Putamen (tissue), 1 donor: Measurements from ENCODE around the gene MACROD2.

ENCODE experiments used
- DNase-seq: peaks from one replicate; pipeline ENCODE4 v3.0.0-alpha.2; 2016; ENCODE audit warnings: low spot score

Gene MACROD2

DNA sequence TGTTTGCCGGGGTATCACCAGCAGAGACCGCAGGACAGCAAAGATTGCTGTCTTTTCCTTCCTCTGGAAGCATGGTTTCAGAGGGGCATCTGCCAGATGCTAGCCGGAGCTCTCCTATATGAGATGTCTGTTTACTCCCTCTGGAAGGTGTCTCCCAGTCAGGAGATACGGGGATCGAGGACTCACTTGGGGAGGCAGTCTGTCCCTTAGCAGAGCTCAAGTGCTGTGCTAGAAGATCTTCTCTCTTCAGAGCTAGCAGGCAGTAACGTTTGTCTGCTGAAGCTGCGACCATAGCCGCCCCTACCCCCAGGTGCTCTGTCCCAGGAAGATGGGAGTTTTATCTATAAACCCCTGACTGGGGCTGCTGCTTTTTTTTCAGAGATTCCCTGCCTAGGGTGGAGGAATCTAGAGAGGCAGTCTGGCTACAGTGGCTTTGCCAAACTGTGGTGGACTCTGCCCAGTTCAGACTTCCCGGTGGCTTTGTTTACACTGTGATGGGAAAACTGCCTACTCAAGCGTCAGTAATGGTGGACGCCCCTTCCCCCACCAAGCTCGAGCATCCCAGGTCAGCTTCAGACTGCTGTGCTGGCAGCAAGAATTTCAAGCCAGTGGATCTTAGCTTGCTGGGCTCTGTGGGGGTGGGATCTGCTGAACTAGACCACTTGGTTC, 475.0 kb downstream of the MACROD2 start:
- no peak for DNase-seq

GRCh38 chr20:14470977-14471661, 475.8 kb downstream of the MACROD2 start:
- DNase-seq = no peak

- DNase-seq = no peak
These were observed 481.8 kb downstream of the MACROD2 start for GRCh38 chr20:14477125-14477524.

DNA sequence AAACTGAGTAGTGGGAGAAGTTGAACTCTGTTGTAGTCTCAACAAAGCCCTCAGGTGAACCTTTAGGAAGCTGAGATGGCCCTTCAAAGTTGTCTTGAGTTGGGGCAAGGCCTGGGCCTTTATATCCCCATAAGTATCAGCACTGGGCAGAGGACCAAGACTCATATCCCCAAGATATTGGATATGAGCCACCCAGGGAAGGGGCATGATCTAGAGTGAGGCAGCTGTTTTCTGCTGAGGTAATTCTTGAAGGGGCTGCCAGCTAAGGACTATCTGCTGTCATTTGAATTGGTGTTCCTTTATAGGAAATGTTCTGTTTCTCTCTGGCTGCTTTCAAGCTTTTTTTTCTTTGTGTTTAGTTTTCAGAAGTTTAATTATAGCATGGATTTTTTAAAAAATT, 482.8 kb downstream of the MACROD2 start:
- no peak for DNase-seq

GRCh38 chr20:14481863-14482262, 486.5 kb downstream of the MACROD2 start:
- no peak for DNase-seq

GRCh38 chr20:14488212-14488611, 492.9 kb downstream of the MACROD2 start:
- DNase-seq = no peak

- DNase-seq = no peak
These were observed 493.6 kb downstream of the MACROD2 start for GRCh38 chr20:14488756-14489479.

GRCh38 chr20:14489544-14489943, 494.2 kb downstream of the MACROD2 start:
- DNase-seq = no peak

DNA sequence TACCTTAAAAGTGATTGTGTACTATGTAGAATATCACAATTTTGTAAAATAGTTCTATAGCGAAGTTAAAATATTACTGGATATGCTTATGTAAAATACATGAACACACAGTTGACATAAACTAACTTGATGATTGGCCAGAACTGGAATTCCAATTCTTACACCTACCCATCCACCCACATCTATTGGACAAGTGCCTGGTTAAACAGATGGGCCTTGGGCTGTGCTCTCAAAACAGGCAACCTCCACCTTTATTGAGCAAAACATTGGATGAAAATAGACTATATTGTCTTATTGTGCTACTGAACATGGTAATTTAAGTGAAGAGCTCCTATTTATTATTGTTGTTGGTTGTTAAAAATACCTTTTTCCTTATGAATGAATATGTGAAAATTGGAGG, 496.1 kb downstream of the MACROD2 start:
- DNase-seq = no peak

DNA sequence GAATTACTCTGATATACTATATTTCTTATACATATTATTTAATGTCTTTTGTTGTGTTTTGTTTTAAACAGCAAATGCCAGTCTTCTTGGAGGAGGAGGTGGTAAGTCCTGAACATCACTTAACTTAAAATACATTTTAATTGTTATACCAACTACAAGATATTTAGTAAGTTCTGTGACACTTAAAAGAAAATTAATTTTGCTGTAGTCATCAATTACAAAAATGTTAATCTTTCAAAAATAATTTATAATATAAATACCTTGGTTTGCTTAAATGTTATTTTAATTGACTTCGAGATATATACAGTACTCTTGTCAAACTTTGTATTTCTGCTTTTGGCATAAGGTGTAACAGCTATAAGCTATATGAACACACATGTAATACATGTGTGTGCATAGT, 498.1 kb downstream of the MACROD2 start:
- DNase-seq = no peak

DNA sequence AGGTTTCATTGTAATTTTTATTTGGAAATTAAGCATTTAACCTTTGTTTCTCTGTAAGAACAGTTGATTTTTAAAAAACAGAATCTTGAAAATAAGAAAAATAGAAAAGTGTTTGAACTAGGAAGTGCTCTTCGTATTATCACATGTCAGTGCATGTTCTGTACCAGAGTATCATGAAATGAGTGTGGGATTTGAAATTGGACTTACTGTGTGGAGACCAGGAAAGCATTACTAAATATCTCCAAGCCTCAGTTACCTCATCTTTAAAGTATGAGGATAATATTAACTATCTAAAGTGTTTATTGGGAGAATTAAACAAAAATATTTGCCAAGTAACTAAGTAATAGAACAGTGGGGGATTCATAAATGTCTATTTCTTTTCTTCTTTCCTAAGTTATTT, 499.0 kb downstream of the MACROD2 start:
- DNase-seq = no peak

DNA sequence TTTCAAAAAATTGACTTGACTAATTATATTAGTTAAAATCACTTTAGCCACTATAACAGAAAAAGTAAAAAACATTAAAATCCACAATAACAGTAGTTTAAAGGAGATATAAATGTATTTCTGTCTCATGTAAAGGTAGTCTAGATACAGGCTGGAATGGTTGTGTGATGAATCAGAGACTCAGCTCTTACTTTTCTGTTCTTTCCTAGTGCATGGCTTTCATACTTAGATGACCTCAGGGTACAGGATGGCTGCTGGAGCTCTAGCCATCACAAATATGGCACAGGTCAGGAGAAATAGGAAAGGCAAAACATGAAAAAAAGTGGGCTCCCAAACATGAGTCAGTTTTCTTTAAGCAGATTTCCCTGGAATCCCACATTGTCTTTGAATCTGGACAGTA, 499.8 kb downstream of the MACROD2 start:
- DNase-seq = no peak

GRCh38 chr20:14497004-14497403, 501.7 kb downstream of the MACROD2 start:
- DNase-seq = no peak

DNA sequence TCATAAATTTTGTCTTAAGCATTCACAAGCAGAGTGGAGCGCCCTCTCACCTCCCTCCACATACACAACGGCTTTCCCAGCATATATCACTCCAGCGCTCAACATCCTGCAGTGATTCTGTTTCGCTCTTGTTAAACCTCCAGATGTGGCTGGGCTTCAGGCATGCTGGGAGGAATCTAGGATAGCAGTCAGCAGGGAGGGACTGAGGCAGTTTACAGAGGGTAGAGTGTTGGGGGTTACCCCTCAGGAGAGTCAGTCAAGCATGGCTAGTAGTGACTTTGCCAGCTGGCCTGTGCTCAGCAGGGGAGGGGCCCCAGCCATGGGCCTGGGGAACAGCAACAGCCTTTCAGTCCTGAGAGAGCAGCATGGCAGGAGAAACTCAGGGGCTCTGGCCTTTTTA, 503.5 kb downstream of the MACROD2 start:
- no peak for DNase-seq

DNA sequence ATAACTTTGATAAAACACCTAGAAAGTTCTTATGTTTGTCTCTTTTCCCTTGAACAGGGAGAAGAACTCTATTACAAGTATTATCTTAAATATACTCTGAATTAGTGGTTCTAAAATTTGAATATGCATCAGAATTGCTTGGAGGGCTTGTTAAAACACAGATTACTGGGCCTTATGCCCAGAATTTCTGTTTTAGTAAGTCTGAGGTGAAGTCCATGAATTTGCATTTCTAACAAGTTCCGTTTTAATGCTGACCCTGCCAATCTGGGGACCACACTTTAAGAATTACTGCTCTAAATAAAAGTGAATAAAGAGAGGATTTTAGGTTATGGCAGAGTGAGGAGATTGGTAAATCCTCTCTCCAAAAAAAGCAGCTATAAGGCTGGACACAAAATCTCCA, 510.2 kb downstream of the MACROD2 start:
- no peak for DNase-seq

DNA sequence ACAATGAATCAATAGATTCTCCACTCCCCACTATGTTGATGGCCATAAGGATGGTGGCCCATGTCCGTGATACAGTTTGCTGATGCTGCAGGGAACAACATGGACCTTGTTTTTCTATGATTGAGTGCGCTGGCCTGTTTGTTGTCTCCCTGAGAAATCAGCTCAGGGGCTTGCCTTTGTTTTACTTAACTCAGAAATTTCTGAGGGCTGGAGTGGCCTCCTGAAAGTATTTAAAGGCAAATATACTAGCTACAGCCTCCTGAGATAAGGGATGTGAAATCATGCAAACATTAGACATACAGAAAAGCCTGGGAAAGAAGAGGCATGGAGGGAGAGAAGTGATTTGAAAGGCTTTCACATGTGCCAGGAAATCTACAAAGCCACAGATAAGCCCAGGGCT, 512.4 kb downstream of the MACROD2 start:
- no peak for DNase-seq

DNA sequence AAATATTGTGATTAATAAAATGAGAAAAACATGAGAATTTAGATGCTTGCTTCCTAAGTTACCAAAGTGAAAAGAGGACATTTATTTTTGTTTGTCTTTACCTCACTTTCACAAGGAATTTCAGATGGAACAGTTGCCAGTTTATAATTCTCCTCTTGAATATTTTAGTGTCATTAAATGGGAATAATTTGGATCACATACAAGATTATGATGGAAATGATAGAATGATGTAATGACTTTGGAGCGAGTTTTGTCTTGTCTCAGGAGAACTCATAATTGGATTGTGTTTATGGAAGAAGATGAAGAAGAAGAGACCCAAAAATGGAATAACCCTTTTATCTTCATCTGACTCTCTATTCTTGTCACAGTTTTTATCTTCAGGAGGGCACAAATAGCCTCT, 515.0 kb downstream of the MACROD2 start:
- DNase-seq = no peak

GRCh38 chr20:14512839-14513238, 517.5 kb downstream of the MACROD2 start:
- no peak for DNase-seq

DNA sequence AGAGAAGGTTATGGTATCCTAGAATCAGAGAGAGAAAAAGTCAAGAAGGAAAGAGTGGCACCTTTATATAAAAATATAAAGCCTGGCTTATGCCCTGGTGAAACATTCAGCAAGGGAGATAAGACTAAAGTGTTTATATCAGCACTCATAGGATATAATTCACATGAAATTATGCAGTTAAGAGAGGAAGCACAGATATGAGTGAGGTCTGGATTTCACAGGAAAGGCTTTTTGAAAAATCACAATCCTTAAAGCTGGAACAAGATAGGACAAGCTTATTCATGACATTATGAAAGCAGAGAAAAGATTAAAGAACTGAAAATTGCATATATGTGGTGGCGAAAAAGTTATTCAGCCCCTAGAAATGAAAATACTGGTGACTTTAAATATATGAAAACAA, 523.3 kb downstream of the MACROD2 start:
- no peak for DNase-seq

- no peak for DNase-seq
These were observed 525.7 kb downstream of the MACROD2 start for GRCh38 chr20:14521016-14521415.

- no peak for DNase-seq
These were observed 526.1 kb downstream of the MACROD2 start for GRCh38 chr20:14521436-14521835.

DNA sequence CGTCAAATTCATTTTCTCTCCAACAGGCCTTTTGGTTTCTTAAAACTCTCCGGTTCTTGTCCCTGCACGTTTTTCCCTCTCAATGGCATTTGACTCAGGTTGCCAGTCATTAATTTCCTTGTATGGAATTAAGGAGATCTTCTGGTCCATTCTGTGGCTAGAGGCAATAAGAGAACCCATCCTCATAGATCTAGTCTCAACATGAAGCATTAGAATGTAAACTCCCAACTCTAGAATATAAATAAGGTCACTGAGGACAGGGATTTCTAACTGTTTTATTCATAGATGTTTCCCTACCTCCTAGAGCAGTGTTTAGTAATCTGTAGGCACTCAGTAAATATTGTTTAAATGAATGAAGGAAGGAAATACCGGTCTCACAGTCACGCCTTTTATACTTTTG, 527.3 kb downstream of the MACROD2 start:
- no peak for DNase-seq

- no peak for DNase-seq
These were observed 527.8 kb downstream of the MACROD2 start for GRCh38 chr20:14523090-14523489.
